GM12874 (cell line): ENCODE measurements around the gene SLC28A2.
A peak's percentile ranks its signal among the peaks of the same experiment; 100 is the strongest.

Experiments
- TF ChIP-seq, protein P1 (sequence below): IDR thresholded peaks from 2 replicates; pipeline ENCODE4 v1.5.1; 2011; ENCODE audit warnings: low read depth, mild to moderate bottlenecking, control low read depth, low read length, moderate library complexity; ENCODE audit not compliant: insufficient read depth

Gene SLC28A2

DNA sequence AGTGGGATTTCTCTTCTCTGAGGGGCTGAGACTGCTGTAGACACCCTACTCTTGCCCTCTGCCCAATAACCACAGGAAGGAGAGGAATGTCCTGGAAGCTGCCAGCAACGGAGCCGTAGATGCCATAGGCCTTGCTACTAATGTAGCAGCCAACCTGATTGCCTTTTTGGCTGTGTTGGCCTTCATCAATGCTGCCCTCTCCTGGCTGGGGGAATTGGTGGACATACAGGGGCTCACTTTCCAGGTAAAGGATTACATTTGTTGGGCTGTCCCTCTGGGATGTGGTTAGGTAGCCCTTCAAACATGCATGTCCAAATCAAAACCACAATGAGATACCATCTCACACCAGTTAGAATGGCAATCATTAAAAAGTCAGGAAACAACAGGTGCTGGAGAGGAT, 16.1 kb downstream of the SLC28A2 start:
- TF ChIP-seq, protein P1, sequence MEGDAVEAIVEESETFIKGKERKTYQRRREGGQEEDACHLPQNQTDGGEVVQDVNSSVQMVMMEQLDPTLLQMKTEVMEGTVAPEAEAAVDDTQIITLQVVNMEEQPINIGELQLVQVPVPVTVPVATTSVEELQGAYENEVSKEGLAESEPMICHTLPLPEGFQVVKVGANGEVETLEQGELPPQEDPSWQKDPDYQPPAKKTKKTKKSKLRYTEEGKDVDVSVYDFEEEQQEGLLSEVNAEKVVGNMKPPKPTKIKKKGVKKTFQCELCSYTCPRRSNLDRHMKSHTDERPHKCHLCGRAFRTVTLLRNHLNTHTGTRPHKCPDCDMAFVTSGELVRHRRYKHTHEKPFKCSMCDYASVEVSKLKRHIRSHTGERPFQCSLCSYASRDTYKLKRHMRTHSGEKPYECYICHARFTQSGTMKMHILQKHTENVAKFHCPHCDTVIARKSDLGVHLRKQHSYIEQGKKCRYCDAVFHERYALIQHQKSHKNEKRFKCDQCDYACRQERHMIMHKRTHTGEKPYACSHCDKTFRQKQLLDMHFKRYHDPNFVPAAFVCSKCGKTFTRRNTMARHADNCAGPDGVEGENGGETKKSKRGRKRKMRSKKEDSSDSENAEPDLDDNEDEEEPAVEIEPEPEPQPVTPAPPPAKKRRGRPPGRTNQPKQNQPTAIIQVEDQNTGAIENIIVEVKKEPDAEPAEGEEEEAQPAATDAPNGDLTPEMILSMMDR, result peak; percentile 22; the same call in 1 of the 2 replicates

DNA sequence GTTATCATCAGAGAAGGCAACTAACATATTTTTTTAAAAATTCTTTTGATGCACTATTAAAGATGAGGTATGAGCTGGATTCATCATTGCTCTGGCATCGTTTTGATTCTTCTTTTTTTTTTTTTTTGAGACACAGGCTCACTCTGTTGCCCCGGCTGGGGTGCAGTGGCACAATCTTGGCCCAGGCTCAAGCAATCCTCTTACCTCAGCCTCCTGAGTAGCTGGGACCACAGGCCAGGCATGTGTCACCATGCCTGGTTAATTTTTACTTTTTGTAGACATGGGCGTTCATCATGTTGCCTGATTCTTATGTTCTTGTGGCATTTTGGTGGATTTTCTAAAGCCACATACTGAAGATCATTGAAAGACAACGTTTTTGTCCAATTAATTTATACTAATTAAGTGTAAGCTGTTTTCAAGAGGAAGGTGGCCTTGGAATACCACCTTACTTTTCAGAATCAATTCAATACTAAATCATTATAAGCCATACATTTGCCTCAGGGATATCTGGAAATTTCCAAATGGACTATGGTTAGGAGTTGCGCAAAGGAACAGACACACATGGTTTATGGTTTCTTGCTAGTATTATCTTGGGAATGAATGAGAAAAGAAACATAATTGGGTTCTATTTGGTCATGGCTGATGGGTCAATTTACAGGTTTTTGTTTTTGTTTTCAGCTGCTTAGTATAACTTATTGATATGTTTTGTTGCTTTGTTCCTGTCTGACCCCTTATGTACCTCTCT, 22.8 kb downstream of the SLC28A2 start:
- TF ChIP-seq, protein P1, result no peak

DNA sequence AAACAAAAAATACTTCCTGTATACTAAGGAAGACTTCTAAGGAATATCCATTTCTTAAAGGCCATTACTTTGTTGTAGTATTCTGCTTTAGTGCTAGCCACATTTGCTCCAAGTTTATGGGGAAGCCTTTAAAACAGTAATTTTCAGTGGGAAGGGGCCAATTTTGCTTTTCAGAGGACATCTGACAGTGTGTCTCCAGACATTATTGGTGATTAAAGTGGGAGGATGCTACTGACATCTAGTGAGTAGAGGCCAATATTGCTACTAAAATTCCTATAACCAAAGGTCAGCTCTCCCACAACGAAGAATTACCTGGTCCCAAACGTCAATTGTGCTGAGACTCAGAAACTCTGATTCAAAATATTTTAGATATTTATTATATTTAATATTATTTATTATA, 24.8 kb downstream of the SLC28A2 start:
- TF ChIP-seq, protein P1, result peak; percentile 22; the same call in 1 of the 2 replicates

DNA sequence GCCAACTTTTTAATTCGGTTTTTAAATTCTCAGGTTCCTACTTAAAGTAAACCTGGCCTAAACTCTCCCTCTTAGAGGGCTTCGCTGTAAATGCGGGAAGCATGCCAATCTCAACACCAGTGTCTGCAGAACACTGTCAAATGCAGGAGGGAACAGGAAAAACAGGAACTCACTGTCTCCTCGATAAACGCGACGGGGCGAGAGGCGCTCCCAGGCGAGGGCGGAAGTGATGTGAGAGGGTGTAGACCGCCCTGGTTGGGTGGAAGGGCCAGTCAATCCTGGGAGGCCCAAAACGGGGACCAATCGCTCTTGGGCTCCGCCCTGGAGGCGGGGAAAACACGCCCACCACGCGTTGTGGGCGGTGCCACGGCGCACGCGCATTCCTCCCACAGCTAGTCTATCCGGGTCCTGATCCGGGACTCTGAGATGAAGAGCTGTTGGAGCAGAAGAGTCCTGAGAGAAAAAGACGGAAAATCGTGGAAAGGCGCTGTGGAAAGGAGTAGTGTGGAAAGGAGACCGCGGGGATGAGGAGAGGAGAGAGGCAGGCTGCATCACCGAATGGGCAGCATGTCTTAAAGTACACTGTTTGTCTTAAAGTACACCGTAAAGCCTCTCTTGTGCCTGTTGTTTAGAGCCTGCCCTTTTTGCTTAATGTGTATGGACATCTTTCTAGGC, 27.1 kb downstream of the SLC28A2 start:
- TF ChIP-seq, protein P1, result no peak

DNA sequence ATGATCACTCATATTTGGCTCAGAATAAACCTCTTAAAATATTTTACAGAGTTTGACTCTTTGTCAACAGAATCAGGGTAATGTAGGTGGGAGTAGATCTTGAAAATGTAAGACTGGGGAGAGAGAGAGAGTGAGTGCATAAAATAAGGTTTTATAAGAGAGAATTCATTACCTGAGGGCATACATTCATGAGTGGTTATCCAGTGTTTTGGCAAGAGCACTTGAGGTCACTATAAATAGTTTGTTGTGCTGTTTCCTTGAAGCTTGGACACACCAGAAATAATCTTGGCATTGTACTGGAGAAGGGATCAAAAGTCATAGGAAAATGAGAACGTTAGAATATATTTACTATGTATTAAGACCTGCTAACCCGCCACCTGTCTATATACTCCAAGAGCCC, 33.4 kb downstream of the SLC28A2 start:
- TF ChIP-seq, protein P1, result no peak

DNA sequence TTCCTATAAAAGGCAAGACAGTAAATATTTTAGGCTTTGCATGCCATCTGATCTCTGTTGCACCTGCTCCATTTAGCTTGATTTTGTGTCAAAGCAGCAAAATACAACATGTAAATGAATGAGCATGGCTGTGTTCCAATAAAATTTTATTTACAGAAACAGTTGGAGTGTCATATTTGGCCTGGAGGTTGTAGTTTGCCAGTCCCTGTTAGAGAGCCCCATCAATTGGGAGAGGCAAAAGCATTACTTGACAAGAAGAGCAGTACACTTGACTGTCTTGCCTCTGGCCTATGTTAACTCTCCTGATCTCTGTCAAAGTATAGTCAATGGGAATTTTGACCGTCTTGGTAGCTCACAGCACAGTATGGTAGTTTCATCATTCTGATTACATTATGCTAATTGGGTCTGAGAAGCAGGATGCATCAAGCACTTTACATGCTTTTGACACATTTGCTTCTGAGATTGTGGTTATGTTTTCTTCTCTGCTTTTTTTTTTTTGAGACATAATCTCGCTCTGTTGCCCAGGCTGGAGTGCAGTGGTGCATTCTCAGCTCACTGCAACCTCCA, 35.4 kb downstream of the SLC28A2 start:
- TF ChIP-seq, protein P1, result no peak

DNA sequence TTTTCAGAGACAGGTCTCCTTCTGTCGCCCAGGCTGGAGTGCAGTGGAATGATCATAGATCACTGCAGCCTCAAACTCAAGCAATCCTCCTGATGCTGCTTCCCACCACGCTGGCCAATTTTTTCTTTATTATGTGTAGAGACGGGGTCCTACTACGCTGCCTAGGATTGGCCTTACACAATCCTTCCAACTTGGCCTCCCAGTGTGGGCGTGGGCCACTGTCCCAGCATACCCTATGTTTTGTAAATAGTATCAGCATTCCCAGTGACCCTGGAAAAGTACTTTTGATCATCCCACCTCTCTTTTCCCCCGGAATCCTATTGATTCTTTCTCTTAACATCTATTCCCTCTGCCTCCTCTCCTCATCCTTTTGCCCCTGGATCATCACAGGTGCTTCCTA, 36.9 kb downstream of the SLC28A2 start:
- TF ChIP-seq, protein P1, result no peak
